HCEC 1CT (cell line): ENCODE data around the gene REC114.

Experiments used
- DNase-seq: peaks from one replicate; pipeline ENCODE4 v3.0.0-alpha.2; 2017

The REC114 gene

DNA sequence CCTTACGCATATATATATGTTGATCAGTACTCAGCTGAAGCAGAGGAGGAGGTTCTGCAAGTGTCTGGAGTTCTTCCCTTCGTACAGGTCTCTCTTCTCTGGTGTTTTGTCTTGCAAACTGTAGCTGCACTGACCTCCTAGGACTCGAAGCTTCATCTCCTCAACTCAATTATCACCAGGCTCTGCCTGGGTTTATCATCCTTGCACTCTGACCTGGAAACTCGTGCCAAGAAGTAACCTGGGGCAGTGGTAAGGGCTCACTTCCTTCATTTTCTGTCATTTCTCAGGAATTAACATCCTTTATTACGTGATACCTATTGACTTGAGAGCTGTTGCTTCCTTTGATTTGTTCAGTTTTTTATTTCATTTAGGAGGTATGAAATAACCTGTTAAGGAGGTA is 14.4 kb downstream of the REC114 start:
- DNase-seq, result no peak

GRCh38 chr15:73460662-73461061 is 17.7 kb downstream of the REC114 start:
- no peak for DNase-seq

DNA sequence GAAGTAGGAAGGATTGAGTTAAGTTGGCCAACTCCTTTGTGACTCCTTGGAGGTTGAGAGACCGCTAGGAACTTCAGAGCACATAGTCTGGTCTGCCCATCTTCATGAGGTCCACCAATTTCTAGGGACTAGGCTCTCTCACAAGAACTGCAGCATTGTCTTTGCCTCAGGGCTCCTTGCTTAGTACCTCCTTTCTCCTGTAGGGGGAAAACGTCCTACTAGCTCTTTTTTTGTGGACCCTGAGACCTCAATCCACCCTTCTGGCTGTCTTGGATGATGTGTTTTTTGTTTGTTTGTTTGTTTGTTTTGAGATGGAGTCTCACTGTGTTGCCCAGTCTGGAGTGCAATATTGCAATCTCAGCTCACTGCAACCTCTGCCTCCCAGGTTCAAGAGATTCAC is 21.6 kb downstream of the REC114 start:
- DNase-seq, result no peak

DNA sequence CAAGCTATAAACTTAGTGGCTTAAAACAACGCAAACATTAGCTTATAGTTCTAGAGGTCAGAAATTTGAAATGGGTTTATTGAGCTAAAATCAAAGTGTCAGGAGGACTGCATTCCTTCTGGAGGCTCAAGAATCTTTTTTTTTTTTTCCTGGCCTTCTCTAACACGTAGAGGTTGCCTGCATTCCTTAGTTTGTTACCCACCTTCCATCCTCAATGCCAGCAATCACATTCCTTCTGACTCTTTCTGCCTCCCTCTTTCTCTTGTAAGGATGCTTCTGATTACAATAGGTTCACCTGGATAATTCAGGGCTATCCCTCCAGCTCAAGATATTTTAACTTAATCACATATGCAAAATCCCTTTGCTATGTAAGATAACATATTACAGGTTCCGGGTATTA is 24.8 kb downstream of the REC114 start:
- no peak for DNase-seq

GRCh38 chr15:73474785-73475184 is 31.8 kb downstream of the REC114 start:
- no peak for DNase-seq

GRCh38 chr15:73476704-73477216 is 33.8 kb downstream of the REC114 start:
- no peak for DNase-seq

DNA sequence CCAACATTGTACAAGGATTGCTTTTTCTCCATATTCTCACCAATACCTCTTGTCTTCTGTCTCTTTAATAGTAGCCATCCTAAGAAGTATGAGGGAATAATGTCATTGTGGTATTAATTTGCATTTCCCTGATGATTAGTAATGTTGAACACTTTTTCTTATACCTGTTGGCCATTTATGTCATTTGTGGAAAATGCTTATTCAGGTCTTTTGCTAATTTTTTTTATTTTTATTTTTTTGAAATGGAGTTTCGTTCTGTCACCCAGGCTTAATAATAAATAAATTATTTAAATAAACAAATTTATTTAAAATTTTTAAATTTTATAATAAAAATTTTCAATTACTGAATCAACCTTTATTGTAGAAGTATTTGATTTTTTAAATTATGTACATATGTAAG is 37.1 kb downstream of the REC114 start:
- DNase-seq, result no peak

- DNase-seq, result no peak
Measured at GRCh38 chr15:73482166-73482565, 39.2 kb downstream of the REC114 start.

DNA sequence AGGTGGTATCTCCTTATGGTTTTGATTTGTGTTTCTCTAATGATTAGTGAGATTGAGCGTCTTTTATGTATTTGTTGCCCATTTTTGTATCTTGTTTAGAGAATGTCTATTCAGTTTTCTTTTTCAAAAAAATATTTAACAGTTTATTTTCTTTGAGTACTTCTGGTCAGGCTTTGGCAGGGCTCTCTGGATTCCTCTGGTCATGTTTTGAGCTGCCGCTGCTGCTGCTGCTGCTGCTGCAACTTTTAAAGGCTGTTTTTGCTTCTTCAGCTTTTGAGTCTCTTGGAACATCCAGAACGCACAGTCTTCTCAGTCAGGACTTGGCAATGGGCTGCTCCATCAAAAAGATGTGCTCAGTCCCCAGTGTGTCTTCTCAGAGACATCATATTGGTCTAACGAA is 40.1 kb downstream of the REC114 start:
- no peak for DNase-seq

- DNase-seq, result no peak
Measured at GRCh38 chr15:73485372-73485771, 42.4 kb downstream of the REC114 start.

DNA sequence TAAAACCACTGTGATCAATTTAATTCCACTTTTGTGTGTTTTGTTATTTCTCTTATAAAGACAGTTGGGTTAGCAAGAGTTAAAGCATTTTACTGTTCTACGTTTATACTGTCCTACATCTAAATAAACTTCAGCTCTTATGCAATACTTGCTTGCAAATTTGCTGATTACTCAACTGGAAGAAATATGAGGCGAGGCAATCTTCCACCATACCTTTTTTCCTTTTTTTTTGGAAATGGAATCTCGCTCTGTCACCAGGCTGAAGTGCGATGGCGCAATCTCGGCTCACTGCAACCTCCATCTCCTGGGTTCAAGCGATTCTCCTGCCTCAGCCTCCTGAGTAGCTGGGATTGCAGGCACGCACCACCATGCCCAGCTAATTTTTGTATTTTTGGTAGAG is 42.9 kb downstream of the REC114 start:
- DNase-seq, result peak; percentile 45

DNA sequence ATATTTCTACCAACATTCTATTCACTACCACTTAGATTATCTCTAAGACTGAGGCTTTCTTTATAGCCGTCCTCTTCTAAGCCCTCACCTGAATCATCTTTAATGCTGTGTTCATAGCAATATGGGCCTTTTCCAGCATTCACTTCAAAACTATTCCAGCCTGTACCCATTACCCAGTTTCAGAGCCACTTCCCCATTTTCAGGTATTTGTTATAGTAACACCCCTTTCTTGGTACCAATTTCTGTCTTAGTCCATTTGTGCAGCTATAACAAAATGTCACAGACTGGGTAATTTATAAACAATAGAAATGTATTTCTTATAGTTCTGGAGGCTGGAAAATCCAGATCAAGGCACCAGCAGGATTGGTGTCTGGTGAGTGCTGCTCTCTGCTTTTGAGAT is 45.7 kb downstream of the REC114 start:
- no peak for DNase-seq

- DNase-seq, result no peak
Measured at GRCh38 chr15:73493922-73494321, 51.0 kb downstream of the REC114 start.

- no peak for DNase-seq
Measured at GRCh38 chr15:73495181-73495580, 52.2 kb downstream of the REC114 start.

DNA sequence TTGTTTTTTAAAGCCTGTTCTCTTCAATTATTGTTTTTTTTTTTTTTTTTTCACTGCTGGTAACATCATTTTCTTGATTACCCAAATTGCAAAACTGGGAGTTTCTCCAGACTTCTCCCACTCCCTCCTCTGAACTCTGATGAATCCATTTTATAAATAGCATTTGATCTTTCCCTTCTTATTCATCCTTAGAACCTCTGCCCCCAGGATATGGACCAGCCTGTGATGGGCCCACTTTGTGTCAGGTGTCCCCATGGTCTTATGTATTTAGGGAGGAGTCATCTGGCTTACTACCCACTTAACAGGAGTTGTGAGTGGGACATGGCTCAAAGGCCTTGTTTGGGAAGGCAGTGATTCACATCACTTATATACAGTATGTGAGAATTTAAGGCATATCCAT is 57.7 kb downstream of the REC114 start:
- no peak for DNase-seq

DNA sequence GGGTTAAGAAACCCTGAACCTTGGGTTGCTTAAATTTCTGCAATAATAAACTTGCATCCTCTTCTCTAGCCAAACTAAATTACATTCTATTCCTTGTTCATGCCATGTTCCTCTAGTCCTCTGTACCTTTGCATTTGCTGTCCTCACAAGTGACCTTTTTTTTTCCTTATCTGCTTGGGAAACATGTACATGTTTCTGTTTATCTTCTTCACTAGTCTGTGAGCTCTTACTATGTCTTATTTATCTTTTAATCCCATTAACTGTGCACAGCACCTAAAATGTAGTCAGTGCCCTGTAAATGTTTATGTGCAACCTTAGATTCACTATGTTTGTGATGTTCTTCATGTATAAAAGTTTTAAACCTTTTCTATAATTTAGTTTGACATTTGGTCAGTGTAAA is 61.9 kb downstream of the REC114 start:
- DNase-seq, result no peak

GRCh38 chr15:73515527-73515926 is 72.6 kb downstream of the REC114 start:
- DNase-seq, result no peak

DNA sequence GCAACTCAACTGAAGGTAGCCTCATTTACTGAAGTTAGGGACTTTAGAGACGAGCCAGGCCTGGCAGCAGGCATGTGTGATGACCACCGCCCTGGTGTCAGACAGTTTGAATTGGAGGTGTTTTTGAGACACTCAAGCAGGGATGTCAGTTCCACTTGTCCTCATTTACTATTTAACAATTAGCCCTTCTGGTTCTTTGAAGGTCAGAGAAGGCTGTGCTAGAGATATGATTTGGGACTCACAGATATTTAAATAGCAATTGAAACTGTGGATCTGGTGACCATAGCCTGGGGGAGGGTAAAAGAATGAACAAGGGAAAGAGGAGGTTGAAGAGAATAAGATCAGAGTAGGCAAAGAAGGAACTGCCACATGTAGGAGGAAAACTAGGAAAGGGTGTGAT is 74.6 kb downstream of the REC114 start:
- DNase-seq, result no peak

GRCh38 chr15:73518180-73518862 is 75.4 kb downstream of the REC114 start:
- DNase-seq, result no peak

- no peak for DNase-seq
Measured at GRCh38 chr15:73518876-73519733, 76.1 kb downstream of the REC114 start.

- DNase-seq, result no peak
Measured at GRCh38 chr15:73522011-73522410, 79.0 kb downstream of the REC114 start.

GRCh38 chr15:73524919-73525318 is 82.0 kb downstream of the REC114 start:
- no peak for DNase-seq

DNA sequence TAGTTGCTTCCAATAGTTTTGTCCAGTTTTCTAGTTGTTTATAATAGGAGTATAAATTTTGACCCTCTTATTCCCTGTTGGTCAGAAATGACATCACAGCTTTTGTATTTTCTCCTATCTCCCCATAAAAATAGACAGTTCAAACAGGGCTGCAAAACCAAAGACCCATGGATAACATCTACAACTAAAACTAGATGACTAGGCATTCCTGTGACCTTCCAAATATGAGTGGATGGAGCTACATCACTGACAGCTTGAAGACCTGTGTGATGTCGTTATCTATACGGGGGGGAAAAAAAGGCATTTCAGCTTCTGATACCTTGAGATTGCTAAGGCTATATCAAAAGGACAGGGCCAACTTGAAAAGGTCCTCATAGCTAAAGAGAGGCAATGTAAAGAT is 84.6 kb downstream of the REC114 start:
- DNase-seq, result no peak

DNA sequence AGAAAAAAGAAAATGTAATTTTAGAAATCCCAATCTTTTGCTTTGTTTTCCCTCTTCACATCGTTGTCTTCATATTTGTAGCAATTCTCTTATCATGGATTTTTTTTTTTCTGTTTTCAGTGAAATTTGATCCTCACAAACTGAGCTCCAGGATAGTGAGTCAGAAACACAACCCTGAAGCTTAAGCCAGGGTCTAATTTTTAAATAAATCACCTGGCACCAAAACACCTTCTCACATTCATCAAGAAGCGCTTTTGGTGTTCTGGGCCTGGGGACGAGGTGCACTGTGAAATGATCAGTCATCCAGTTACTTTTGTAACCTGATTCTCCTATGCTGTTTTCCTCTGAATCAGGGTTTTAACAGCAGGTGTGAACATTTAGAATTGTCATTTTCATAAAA is 87.7 kb downstream of the REC114 start:
- DNase-seq, result no peak
